Fibroblast of mammary gland (primary cell): Measurements from ENCODE around the gene SUV39H2.

Experiments used
- DNase-seq: peaks from one replicate; pipeline ENCODE4 v3.0.0-alpha.2; 2010; ENCODE audit warnings: low read depth
- H3K4me3 ChIP-seq: 2 replicates; pipeline ENCODE4 v1.5.1; 2011; ENCODE audit warnings: low read depth, mild to moderate bottlenecking, low read length, moderate library complexity; ENCODE audit not compliant: control insufficient read depth
- CTCF ChIP-seq: conservative IDR thresholded peaks from 2 replicates; pipeline ENCODE4 v1.5.1; 2011; ENCODE audit warnings: low read depth, low read length, inconsistent platforms; ENCODE audit not compliant: control insufficient read depth, insufficient read depth

The SUV39H2 gene

GRCh38 chr10:14909101-14909500 lies 30.4 kb downstream of the SUV39H2 start:
- H3K4me3 ChIP-seq, result no peak overlapping the region
- no peak for DNase-seq
- TF ChIP-seq CTCF, result no peak

GRCh38 chr10:14910953-14911352 lies 32.3 kb downstream of the SUV39H2 start:
- no peak for DNase-seq
- no peak for TF ChIP-seq CTCF
- H3K4me3 ChIP-seq, result no peak overlapping the region

GRCh38 chr10:14911801-14912200 lies 33.1 kb downstream of the SUV39H2 start:
- TF ChIP-seq CTCF, result no peak
- H3K4me3 ChIP-seq, result no peak overlapping the region
- DNase-seq, result no peak

DNA sequence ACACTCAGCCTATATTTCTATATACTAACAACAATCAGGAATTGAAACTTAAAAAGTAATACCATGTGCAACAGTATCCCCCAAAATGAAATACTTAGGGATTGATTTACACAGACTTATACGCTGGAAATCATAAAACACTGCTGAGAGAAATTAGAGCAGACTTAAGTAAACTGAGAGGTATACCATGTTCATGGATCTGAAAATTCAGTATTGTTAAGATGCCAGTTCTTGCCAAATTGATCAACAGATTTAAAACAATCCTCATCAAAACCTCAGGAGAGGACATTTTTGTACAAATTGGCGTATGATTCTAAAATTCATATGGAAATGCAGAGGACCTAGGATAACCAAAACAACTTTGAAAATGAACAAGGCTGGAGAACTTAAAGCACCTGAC lies 37.9 kb downstream of the SUV39H2 start:
- no peak overlapping the region for H3K4me3 ChIP-seq
- TF ChIP-seq CTCF, result no peak
- no peak for DNase-seq

- DNase-seq, result no peak
- no peak for TF ChIP-seq CTCF
- H3K4me3 ChIP-seq, result no peak overlapping the region
Observed at GRCh38 chr10:14917827-14918226, 39.2 kb downstream of the SUV39H2 start.

GRCh38 chr10:14918964-14919363 lies 40.3 kb downstream of the SUV39H2 start:
- H3K4me3 ChIP-seq, result no peak overlapping the region
- TF ChIP-seq CTCF, result no peak
- no peak for DNase-seq

GRCh38 chr10:14924013-14924412 lies 45.3 kb downstream of the SUV39H2 start:
- H3K4me3 ChIP-seq, result no peak overlapping the region
- TF ChIP-seq CTCF, result no peak
- DNase-seq, result no peak
